H1 (cell line): ENCODE measurements around the gene CACNA1G. TPM values are rescaled to one million over a fixed set of nuclear protein-coding genes. Genes with fewer than 3 reads are reported as not detected.

ENCODE experiments used
- CTCF ChIA-PET: fragments of 300-600 bp; sonication (Branson Sonifier 250); formaldehyde crosslinking; loops from one replicate; lab custom pipeline; 2021; ENCODE audit not compliant: partially characterized antibody; lab: Charles Lee
- POLR2A ChIA-PET: fragments of 300-600 bp; sonication (Branson Sonifier 250); formaldehyde crosslinking; loops from one replicate; lab custom pipeline; 2021; ENCODE audit warnings: inconsistent platforms; ENCODE audit not compliant: partially characterized antibody; lab: Charles Lee
- DNase-seq, 2 experiments: peaks; one replicate each; pipeline versions ENCODE4 v3.0.0 to v3.0.0-alpha.2; 2010 to 2022; ENCODE audit warnings: low spot score in 2 of 2, low read depth in 1 of 2, mixed read lengths in 1 of 2
- FAIRE-seq: peaks from 2 replicates; lab custom pipeline; 2011; peaks lifted over from hg19 to GRCh38; lab: Jason Lieb, UNC
- H2AFZ ChIP-seq: 2 replicates; pipeline ENCODE4 v1.8.1; 2012; ENCODE audit warnings: low read length, inconsistent platforms
- H2AK5ac ChIP-seq: 2 replicates; pipeline ENCODE4 v1.6.1; 2013; ENCODE audit warnings: low read depth, low read length
- H2BK120ac ChIP-seq: replicated peaks from 2 replicates; pipeline ENCODE3; 2013; ENCODE audit warnings: low read depth, low read length, inconsistent platforms
- H2BK12ac ChIP-seq: 2 replicates; pipeline ENCODE4 v1.6.1; 2013; ENCODE audit warnings: low read depth, low read length
- H2BK15ac ChIP-seq: 2 replicates; pipeline ENCODE4 v1.6.1; 2013; ENCODE audit warnings: low read length
- H2BK20ac ChIP-seq: 2 replicates; pipeline ENCODE4 v1.6.1; 2013; ENCODE audit warnings: low read length
- H2BK5ac ChIP-seq: 2 replicates; pipeline ENCODE4 v1.6.1; 2013; ENCODE audit warnings: low read depth, low read length
- H3K14ac ChIP-seq: 2 replicates; pipeline ENCODE4 v1.6.1; 2013; ENCODE audit warnings: inconsistent platforms; ENCODE audit not compliant: insufficient read length
- H3K18ac ChIP-seq: 2 replicates; pipeline ENCODE4 v1.6.1; 2013; ENCODE audit warnings: low read length; ENCODE audit errors: extremely low read depth
- H3K23ac ChIP-seq: 2 replicates; pipeline ENCODE4 v1.6.1; 2013; ENCODE audit warnings: inconsistent platforms; ENCODE audit not compliant: insufficient read length
- H3K23me2 ChIP-seq: 2 replicates; pipeline ENCODE4 v1.6.1; 2013; ENCODE audit warnings: low read depth, low read length
- H3K27ac ChIP-seq: 2 replicates; pipeline ENCODE4 v1.6.1; 2011; ENCODE audit warnings: low read depth, low read length, inconsistent platforms
- H3K27me3 ChIP-seq, 4 experiments: replicated peaks in 1 of 4; 1 replicate in 1 of 4; 2 replicates in 3 of 4; pipeline versions ENCODE4 v1.6.1 to v1.8.1; 2011 to 2013; ENCODE audit warnings: low read length in 3 of 4, mild to moderate bottlenecking in 3 of 4, inconsistent platforms in 2 of 4, mixed read lengths in 2 of 4, moderate library complexity in 1 of 4; ENCODE audit not compliant: control insufficient read depth in 3 of 4, insufficient read depth in 3 of 4; ENCODE audit errors: extremely low read depth in 1 of 4
- H3K36me3 ChIP-seq, 4 experiments: 2 replicates each; pipeline versions ENCODE4 v1.6.1 to v1.8.1; 2011 to 2013; ENCODE audit warnings: mild to moderate bottlenecking in 4 of 4, low read length in 3 of 4, moderate library complexity in 2 of 4, control low read depth in 1 of 4, inconsistent platforms in 1 of 4; ENCODE audit not compliant: insufficient read depth in 4 of 4, control insufficient read depth in 2 of 4
- H3K4ac ChIP-seq: replicated peaks from 2 replicates; pipeline ENCODE3; 2013; ENCODE audit warnings: low read length, low read depth, mixed read lengths, inconsistent platforms; ENCODE audit not compliant: insufficient read length
- H3K4me1 ChIP-seq, 4 experiments: replicated peaks in 1 of 4; 1 replicate in 1 of 4; 2 replicates in 3 of 4; pipeline versions ENCODE4 v1.6.1 to v1.8.1; 2011 to 2013; ENCODE audit warnings: low read length in 3 of 4, inconsistent platforms in 2 of 4, mixed read lengths in 1 of 4; ENCODE audit not compliant: insufficient read depth in 4 of 4, control insufficient read depth in 3 of 4
- H3K4me2 ChIP-seq, 2 experiments: 2 replicates each; pipeline versions ENCODE4 v1.6.1 to v1.8.1; 2011 to 2013; ENCODE audit warnings: low read depth in 2 of 2, low read length in 2 of 2, control low read depth in 1 of 2, inconsistent platforms in 1 of 2, mild to moderate bottlenecking in 1 of 2; ENCODE audit not compliant: insufficient read depth in 1 of 2
- H3K4me3 ChIP-seq, 4 experiments: fragments of 200-600, 300-600 bp in 1 of 4; sonication (generic), shearing (Covaris generic), sonication (Bioruptor Twin) in 1 of 4; 2 replicates each; pipeline versions ENCODE4 v1.5.1 to v1.8.1; 2011 to 2016; ENCODE audit warnings: low read length in 4 of 4, low read depth in 3 of 4, control low read depth in 2 of 4, inconsistent platforms in 2 of 4, mild to moderate bottlenecking in 2 of 4, mixed read lengths in 1 of 4, moderate library complexity in 1 of 4; ENCODE audit not compliant: insufficient read depth in 2 of 4; ENCODE audit errors: extremely low read depth in 1 of 4
- H3K56ac ChIP-seq: replicated peaks from 2 replicates; pipeline ENCODE3; 2013; ENCODE audit warnings: low read depth, mild to moderate bottlenecking, mixed read lengths, low read length, inconsistent platforms; ENCODE audit not compliant: insufficient read length
- H3K79me1 ChIP-seq: 2 replicates; pipeline ENCODE4 v1.6.1; 2013; ENCODE audit warnings: low read depth, low read length, control low read depth
- H3K79me2 ChIP-seq, 2 experiments: 2 replicates each; pipeline versions ENCODE4 v1.6.1 to v1.8.1; 2012 to 2013; ENCODE audit warnings: low read length in 2 of 2, mild to moderate bottlenecking in 2 of 2, inconsistent platforms in 1 of 2; ENCODE audit not compliant: insufficient read depth in 2 of 2, control insufficient read depth in 1 of 2
- H3K9ac ChIP-seq, 4 experiments: replicated peaks in 1 of 4; 1 replicate in 1 of 4; 2 replicates in 3 of 4; pipeline versions ENCODE4 v1.6.1 to v1.8.1; 2011 to 2013; ENCODE audit warnings: low read depth in 3 of 4, low read length in 3 of 4, control low read depth in 2 of 4, mild to moderate bottlenecking in 2 of 4, moderate library complexity in 2 of 4, inconsistent platforms in 1 of 4; ENCODE audit errors: extremely low read depth in 1 of 4
- H3K9me3 ChIP-seq, 2 experiments: 2 replicates each; pipeline versions ENCODE4 v1.6.1 to v1.8.1; 2012 to 2013; ENCODE audit warnings: mild to moderate bottlenecking in 2 of 2, moderate library complexity in 2 of 2, control low read depth in 1 of 2, inconsistent platforms in 1 of 2, low read depth in 1 of 2, low read length in 1 of 2, mixed read lengths in 1 of 2; ENCODE audit not compliant: insufficient read depth in 2 of 2
- H4K20me1 ChIP-seq, 2 experiments: replicated peaks in 1 of 2; 2 replicates each; pipeline versions ENCODE3 to v1.8.1; 2011 to 2013; ENCODE audit warnings: inconsistent platforms in 2 of 2, low read length in 2 of 2, mild to moderate bottlenecking in 1 of 2; ENCODE audit not compliant: insufficient read depth in 2 of 2, control insufficient read depth in 1 of 2
- H4K5ac ChIP-seq: 2 replicates; pipeline ENCODE4 v1.6.1; 2013; ENCODE audit warnings: low read length, low read depth, mixed read lengths, inconsistent platforms; ENCODE audit not compliant: insufficient read length
- H4K8ac ChIP-seq: 2 replicates; pipeline ENCODE4 v1.8.0; 2013; ENCODE audit warnings: mild to moderate bottlenecking, moderate library complexity, low read length, inconsistent platforms; ENCODE audit not compliant: insufficient read depth; ENCODE audit errors: extremely low read depth
- H4K91ac ChIP-seq: replicated peaks from 2 replicates; pipeline ENCODE3; 2013; ENCODE audit warnings: low read length, mixed read lengths, inconsistent platforms; ENCODE audit not compliant: insufficient read length
- BACH1 ChIP-seq: IDR thresholded peaks from 2 replicates; pipeline ENCODE4 v1.6.1; 2012; ENCODE audit warnings: low read length, improper control_type of control experiment
- CBX5 ChIP-seq: fragments of 300-800, 300-1000 bp; sonication (generic); IDR thresholded peaks from 2 replicates; pipeline ENCODE4 v1.7.1; 2016; ENCODE audit warnings: antibody characterized with exemption, low read length, low read depth
- RNF2 ChIP-seq: fragments of 200-900, 300-1000 bp; sonication (generic); IDR thresholded peaks from 2 replicates; pipeline ENCODE4 v1.7.1; 2016; ENCODE audit warnings: borderline replicate concordance, low read depth, mild to moderate bottlenecking, antibody characterized with exemption, low read length; ENCODE audit not compliant: poor library complexity, severe bottlenecking; ENCODE audit errors: missing control alignments
- SP2 ChIP-seq: IDR thresholded peaks from 2 replicates; pipeline ENCODE4 v1.6.1; 2012; ENCODE audit warnings: mild to moderate bottlenecking, low read length, inconsistent platforms
- SRF ChIP-seq: IDR thresholded peaks from 2 replicates; pipeline ENCODE4 v1.6.1; 2011; ENCODE audit warnings: mild to moderate bottlenecking, low read depth, low read length, moderate library complexity
- TBP ChIP-seq: IDR thresholded peaks from 2 replicates; pipeline ENCODE4 v1.6.1; 2011; ENCODE audit warnings: low read depth, low read length, improper control_type of control experiment
- WGBS, 2 experiments: shearing (Covaris generic) in 1 of 2; methylation state at CpG; one replicate each; pipeline versions ENCODE4 v1.1.6 to v1.1.7; 2013 to 2015; ENCODE audit warnings: low lambda C conversion rate in 2 of 2, mixed read lengths in 2 of 2, inconsistent platforms in 1 of 2, low coverage in 1 of 2, missing lambda C conversion rate in 1 of 2; ENCODE audit not compliant: insufficient replicate concordance in 2 of 2, insufficient coverage in 1 of 2, insufficient read length in 1 of 2; ENCODE audit errors: extremely low coverage in 1 of 2, missing lambda C conversion rate in 1 of 2; 5-methylcytosine and 5-hydroxymethylcytosine counted together
- polyA plus RNA-seq, 7 experiments: library from polyadenylated mRNA; depleted of rRNA in 3 of 7; stranded (reverse) in 5 of 7; unstranded in 2 of 7; fragments of >200 nt in 5 of 7; fragments of 200-250 nt in 2 of 7; gene quantifications; 1 replicate in 5 of 7; 2 replicates in 1 of 7; 4 replicates in 1 of 7; pipeline versions ENCODE4 v1.2.1 to v1.2.3, GENCODE V29; 2011 to 2013; ENCODE audit warnings: missing spikeins in 2 of 7, mixed read lengths in 2 of 7
- total RNA-seq: library from RNA; stranded (reverse); fragmentation: NEBNext Ultra II Directional; extraction: Animal tissue kit (Norgen Biotek cat#: 25700); gene quantifications from 2 replicates; pipeline ENCODE4 v1.2.1, GENCODE V29; 2021
- TF ChIP-seq, protein P1 (sequence below), 3 experiments: IDR thresholded peaks; 1 replicate in 2 of 3; 2 replicates in 1 of 3; pipeline versions ENCODE4 v1.5.1 to v1.6.1; 2011; ENCODE audit warnings: low read length in 3 of 3, mild to moderate bottlenecking in 3 of 3, inconsistent platforms in 2 of 3, low read depth in 1 of 3, moderate library complexity in 1 of 3; ENCODE audit not compliant: insufficient read depth in 1 of 3; ENCODE audit errors: control extremely low read depth in 1 of 3
- TF ChIP-seq, protein P2 (sequence below): IDR thresholded peaks from 2 replicates; pipeline ENCODE4 v1.6.1; 2011; ENCODE audit warnings: low read depth, mild to moderate bottlenecking, low read length; ENCODE audit not compliant: insufficient read depth

Gene CACNA1G
- total and polyA plus RNA-seq, 2 of the 8 experiments (the other 6 are each of a cell fraction or from before 2014, with no cell fraction given): 2.9 to 4.9 TPM

DNA sequence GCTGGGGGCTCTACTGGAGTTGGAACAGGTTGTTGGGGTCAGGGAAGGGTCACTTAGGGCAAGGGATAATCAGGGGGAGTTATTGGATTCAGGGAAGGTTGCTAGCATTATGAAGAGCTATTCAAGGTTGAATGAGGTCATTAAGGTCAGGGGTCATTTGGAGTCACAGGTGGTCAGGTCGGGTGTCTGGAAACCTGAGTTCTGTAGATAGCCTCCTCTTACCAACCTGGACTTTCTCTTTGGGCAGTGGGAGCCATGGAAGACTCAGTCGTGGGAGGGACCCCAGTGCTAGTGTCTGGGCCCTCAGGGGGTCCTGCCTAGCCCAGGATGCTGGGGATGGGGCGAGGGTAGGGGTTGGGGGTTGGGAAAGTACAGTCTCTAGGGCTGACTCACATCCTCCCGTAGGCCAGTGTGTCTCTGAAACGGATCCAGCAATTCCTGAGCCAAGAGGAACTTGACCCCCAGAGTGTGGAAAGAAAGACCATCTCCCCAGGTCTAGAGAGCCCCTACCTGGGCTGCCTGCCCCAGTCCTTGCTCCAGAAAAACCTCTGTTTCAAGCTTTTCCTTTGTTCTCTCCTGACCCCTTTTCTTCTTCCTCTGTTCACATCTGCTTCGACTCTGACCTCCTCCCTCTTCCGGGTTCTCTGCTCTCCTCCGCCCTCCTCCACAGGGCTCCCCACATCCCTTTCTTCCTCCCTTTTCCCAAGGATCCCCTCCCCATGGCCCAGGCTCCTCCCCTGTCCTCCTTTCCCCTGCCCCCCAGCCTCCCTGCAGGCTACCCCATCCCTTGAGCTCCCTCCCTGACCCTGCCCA, 107.7 kb downstream of the CACNA1G start:
- CTCF ChIA-PET: interaction anchor here (0.8 to 5.1 kb wide), 14 partner anchors 8 to 108 kb away, joined by 3 to 32 read pairs (median 4); partner anchors contain the start of gene CACNA1G
- TF ChIP-seq SP2 (no peak), SRF (no peak), TBP (no peak), RNF2 (no peak), BACH1 (no peak), CBX5 (no peak)
- TF ChIP-seq, protein P1, sequence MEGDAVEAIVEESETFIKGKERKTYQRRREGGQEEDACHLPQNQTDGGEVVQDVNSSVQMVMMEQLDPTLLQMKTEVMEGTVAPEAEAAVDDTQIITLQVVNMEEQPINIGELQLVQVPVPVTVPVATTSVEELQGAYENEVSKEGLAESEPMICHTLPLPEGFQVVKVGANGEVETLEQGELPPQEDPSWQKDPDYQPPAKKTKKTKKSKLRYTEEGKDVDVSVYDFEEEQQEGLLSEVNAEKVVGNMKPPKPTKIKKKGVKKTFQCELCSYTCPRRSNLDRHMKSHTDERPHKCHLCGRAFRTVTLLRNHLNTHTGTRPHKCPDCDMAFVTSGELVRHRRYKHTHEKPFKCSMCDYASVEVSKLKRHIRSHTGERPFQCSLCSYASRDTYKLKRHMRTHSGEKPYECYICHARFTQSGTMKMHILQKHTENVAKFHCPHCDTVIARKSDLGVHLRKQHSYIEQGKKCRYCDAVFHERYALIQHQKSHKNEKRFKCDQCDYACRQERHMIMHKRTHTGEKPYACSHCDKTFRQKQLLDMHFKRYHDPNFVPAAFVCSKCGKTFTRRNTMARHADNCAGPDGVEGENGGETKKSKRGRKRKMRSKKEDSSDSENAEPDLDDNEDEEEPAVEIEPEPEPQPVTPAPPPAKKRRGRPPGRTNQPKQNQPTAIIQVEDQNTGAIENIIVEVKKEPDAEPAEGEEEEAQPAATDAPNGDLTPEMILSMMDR (IDR thresholded peaks at IDR 0.05; ENCODE audit: control extremely low read depth in 1 of 3, insufficient read depth in 1 of 3, low read depth in 1 of 3, low read length in 3 of 3): no peak
- TF ChIP-seq, protein P2, sequence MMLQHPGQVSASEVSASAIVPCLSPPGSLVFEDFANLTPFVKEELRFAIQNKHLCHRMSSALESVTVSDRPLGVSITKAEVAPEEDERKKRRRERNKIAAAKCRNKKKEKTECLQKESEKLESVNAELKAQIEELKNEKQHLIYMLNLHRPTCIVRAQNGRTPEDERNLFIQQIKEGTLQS: no peak

More for the DNA sequence above, 107.7 kb downstream of the CACNA1G start:
- POLR2A ChIA-PET: interaction anchor here (0.9 to 1.2 kb wide), 2 partner anchors 15 to 117 kb away, joined by 3 read pairs; no protein-coding TSS in a partner anchor
- Histone ChIP-seq H3K23ac (no peak overlapping the region), H2BK120ac (no peak overlapping the region), H2AFZ (no peak overlapping the region; the same call in 1 of the 2 replicates), H4K91ac (peak overlapping the region; percentile 51), H2BK20ac (peak overlapping the region; percentile 48; the same call in 1 of the 2 replicates), H4K20me1 (no peaks in the 10 kb centered on the region), H3K79me2 (no peaks in the 10 kb centered on the region), H4K8ac (no peak overlapping the region), H3K4me3 (no peak overlapping the region), H3K9me3 (no peaks in the 10 kb centered on the region), H3K4me1 (peaks cover 0 to 14% (median 3%) of the 10 kb centered on the region in 4 experiments; a peak in 5 of 7 replicates), H2AK5ac (no peak overlapping the region; the same call in 1 of the 2 replicates), H3K27me3 (no peaks in the 10 kb centered on the region), H3K4ac (peak overlapping the region; percentile 21), H3K36me3 (no peaks in the 10 kb centered on the region), H3K18ac (peak overlapping the region; percentile 60), H3K56ac (no peak overlapping the region), H3K27ac (no peak overlapping the region), H2BK5ac (peak overlapping the region; percentile 71; the same call in 1 of the 2 replicates), H2BK12ac (0 out of 2 replicates have a peak overlapping the region, but pooled peaks have one; percentile 9), H3K23me2 (no peaks in the 10 kb centered on the region), H3K4me2 (peak overlapping the region in 1 of 2 experiments; percentile 7; a peak in 2 of 4 replicates), H3K79me1 (no peaks in the 10 kb centered on the region), H2BK15ac (peak overlapping the region; percentile 36; the same call in 1 of the 2 replicates), H4K5ac (no peak overlapping the region), H3K14ac (no peak overlapping the region), H3K9ac (no peak overlapping the region)
- DNase-seq: no peak
- FAIRE-seq: no peak
- WGBS, 2 experiments: 43% methylated on average over 8 of the region's 8 CpGs; no CpG with 5 or more reads in 1 of the 2 experiments
